GM10266 (cell line): Measurements from ENCODE around the gene GABARAPL2.
"Not testable (repeated sequence)": the region's sequence is repeated elsewhere in the genome, so short reads cannot be mapped to it uniquely, and the experiment has no call there.

Experiments
- DNase-seq: peaks from one replicate; pipeline ENCODE4 v3.0.0; 2012; ENCODE audit errors: extremely low spot score
- TF ChIP-seq, protein P1 (sequence below): IDR thresholded peaks from 2 replicates; pipeline ENCODE4 v1.5.1; 2012; ENCODE audit warnings: mild to moderate bottlenecking, low read depth; ENCODE audit not compliant: control insufficient read depth, insufficient read depth; ENCODE audit errors: missing control alignments

The GABARAPL2 gene

DNA sequence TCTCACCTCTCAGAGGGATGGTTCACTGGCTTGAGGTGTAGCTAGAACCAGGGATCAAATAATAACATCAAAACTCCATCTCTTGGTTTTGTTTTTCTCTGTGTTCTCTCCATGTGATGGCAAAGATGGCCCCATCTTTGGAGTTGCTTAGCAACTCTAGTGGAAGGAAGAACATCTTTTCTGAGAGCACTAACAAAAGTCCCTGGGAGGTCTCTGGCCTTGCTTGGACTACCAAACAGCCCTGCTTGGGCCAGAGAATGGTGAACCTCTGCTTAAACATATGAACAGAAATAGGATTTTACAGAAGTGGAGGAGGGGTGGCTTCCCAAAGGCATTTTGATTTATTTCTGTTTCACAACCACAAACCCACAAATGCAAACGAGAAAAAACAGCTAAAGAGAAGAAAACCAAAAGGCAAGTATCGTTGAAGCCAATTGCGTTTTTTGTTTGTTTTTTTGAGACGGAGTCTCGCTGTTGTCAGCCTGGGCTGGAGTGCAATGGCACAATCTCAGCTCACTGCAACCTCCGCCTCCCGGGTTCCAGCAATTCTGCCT is 13.2 kb downstream of the GABARAPL2 start:
- DNase-seq: no peak
- TF ChIP-seq, protein P1, sequence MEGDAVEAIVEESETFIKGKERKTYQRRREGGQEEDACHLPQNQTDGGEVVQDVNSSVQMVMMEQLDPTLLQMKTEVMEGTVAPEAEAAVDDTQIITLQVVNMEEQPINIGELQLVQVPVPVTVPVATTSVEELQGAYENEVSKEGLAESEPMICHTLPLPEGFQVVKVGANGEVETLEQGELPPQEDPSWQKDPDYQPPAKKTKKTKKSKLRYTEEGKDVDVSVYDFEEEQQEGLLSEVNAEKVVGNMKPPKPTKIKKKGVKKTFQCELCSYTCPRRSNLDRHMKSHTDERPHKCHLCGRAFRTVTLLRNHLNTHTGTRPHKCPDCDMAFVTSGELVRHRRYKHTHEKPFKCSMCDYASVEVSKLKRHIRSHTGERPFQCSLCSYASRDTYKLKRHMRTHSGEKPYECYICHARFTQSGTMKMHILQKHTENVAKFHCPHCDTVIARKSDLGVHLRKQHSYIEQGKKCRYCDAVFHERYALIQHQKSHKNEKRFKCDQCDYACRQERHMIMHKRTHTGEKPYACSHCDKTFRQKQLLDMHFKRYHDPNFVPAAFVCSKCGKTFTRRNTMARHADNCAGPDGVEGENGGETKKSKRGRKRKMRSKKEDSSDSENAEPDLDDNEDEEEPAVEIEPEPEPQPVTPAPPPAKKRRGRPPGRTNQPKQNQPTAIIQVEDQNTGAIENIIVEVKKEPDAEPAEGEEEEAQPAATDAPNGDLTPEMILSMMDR: no peak

DNA sequence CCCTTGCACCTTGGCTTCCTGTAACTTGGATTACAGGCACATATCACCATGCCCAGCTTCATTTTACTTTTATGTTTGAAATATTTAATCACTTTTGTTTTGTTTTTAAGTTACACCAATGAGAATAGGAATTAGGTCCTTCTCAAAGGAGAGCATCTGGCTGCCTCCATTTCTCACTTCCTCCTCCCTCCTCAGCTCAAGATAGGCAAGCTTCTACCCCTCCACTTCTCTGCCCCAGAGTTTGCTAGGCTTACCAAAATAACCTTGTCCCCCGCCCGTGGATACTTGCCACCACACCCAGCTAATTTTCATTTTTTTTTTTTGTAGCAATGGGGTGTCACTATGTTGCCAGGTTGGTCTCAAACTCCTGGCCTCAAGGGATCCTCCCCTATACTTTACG is 17.9 kb downstream of the GABARAPL2 start:
- no peak for DNase-seq
- TF ChIP-seq, protein P1: no peak

DNA sequence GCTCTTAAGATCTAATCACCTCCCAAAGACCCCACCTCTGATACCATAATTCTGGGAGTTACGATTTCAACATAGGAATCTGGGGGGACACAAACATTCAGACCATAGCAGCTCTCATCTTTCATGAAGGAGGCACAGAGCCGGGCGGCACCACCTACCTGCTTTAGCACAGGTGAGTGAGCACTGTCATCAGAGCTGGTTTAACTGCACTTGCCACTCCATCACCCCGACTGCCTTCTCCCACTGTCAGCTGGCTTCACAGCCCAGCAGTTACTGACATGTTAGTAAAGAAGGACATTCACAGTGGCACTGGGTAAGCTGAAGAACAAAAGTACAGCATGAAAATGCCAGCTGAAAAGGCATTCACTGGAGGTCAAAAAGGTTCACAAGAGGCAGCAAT is 22.5 kb downstream of the GABARAPL2 start:
- TF ChIP-seq, protein P1: no peak
- no peak for DNase-seq

DNA sequence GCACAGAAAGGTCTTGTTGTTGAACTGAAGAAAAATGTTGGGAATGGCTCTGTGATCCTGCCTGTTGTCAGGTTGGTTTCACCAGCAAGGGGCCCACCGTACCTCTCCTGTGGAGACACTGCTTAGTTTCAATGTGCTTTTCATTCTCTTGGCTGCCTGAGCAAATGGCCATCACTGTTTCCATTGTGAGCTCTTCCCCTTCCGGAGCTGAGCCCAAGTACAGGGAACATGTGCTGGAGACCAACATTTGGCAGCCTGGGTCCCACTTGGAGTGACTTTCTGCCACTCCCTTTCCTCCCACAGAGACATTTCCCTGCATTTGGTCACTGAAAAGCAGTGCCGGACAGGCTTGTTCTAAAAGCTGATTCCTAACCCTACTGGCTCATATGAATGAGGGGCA is 23.1 kb downstream of the GABARAPL2 start:
- TF ChIP-seq, protein P1: no peak
- no peak for DNase-seq

DNA sequence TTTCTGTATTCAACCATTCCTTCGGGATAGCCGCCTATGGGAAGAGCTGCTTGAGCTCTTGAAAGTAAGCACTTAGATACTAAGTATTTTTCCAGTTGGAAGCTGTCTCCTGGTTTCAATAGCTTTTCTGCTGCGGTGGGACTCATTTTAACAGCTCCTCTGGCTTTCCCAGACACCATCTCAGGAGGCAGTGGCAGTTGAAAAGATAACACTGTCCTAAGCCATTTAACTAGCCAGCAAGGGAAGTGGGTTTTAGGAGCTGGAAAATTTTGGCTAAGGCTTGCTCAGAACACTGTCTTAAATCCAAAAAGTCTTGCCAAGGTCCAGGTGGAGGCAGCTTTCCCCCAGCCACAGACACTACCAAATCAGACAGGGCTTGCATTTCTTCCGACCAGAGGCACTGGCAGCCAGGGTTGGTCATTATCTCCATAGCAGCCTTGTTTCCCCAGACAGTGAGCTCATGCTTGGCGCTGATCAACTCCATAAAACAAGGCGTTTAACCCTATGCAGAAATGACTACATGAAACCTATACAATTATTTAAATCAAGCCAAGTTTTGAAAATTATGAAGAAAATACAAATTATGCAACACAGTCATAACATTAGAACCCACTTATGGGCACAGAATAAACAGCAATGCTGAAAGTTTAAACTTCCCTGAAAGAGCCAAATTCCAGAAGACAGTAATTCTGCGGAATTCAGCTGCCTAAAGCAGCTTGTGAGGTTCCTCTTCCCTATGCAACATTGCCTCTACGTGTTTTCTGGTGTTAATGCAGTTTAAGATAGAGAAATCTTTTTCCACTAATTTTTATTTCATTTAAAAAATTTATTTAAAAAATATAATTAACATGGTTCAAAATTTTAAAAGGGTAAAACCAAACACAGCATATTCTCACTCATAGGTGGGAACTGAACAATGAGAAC is 25.0 kb downstream of the GABARAPL2 start:
- DNase-seq: no peak
- TF ChIP-seq, protein P1: no peak

DNA sequence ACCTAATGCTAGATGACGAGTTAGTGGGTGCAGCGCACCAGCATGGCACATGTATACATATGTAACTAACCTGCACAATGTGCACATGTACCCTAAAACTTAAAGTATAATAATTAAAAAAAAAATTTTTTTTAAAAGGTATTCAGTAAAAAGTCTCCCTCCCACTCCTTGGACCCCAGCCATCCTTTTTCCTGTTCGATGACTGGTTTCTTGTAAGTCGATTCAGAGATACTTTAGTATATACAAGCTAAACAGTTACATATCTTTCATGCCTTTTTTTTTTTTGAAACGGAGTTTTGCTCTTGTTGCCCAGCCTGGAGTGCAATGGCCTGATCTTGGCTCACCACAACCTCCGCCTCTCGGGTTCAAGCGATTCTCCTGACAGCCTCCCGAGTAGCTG is 25.7 kb downstream of the GABARAPL2 start:
- DNase-seq: not testable (repeated sequence)

DNA sequence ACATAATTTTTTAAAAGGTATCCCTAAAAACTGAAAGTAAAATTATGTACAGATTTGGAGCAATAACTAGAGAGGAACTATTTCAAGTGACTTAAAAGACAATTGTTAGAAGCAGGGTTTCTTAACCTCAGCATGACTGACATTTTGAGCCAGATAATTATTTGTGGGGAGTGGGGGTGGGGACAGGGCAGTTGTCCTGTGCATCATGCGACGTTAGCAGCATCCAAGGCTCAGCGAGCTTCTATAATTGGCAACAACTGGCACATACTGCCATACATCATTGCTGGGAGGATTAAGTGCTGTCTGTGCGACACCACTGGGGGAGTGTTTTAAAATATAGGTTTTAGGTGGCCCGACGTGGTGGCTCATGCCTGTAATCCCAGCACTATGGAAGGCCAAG is 27.1 kb downstream of the GABARAPL2 start:
- TF ChIP-seq, protein P1: no peak
- no peak for DNase-seq
